ENCODE data around the gene CLDN12.

GRCh38 chr7:90453931-90454330 is 50.7 kb downstream of the CLDN12 start:
- TF ChIP-seq CTCF (IDR thresholded peaks at IDR 0.05), result no peak
- no peak for TF ChIP-seq POLR2A (IDR thresholded peaks at IDR 0.05; ENCODE audit: low read depth)
